Measurements from ENCODE around the gene SLC8A2. TPM values are rescaled to one million over a fixed set of nuclear protein-coding genes. Genes with fewer than 3 reads are reported as not detected.

SLC8A2 gene
- total and polyA plus RNA-seq, 2 experiments from 2014 or later, result 0.86 to 10.0 TPM

DNA sequence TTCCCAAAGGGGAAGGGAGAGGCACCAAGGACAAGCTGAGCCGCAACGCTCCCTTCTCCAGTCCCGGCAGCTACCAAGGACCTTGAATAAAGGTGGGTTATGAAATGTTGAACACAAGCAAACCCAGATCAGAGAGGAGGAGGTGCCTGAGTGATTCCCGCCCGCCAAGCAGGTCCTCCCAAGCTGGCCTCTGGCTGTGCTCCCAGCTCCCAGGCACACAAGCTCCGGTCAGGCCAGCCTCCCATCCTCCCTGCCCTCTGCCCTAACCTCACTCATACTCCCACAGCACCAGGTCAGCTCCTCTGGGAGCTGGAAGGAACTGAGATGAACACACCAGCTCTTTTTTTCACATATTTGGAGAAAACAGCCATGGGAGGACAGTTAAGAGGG, 39.4 kb upstream of the SLC8A2 start (continued):
- TF ChIP-seq, protein P1, sequence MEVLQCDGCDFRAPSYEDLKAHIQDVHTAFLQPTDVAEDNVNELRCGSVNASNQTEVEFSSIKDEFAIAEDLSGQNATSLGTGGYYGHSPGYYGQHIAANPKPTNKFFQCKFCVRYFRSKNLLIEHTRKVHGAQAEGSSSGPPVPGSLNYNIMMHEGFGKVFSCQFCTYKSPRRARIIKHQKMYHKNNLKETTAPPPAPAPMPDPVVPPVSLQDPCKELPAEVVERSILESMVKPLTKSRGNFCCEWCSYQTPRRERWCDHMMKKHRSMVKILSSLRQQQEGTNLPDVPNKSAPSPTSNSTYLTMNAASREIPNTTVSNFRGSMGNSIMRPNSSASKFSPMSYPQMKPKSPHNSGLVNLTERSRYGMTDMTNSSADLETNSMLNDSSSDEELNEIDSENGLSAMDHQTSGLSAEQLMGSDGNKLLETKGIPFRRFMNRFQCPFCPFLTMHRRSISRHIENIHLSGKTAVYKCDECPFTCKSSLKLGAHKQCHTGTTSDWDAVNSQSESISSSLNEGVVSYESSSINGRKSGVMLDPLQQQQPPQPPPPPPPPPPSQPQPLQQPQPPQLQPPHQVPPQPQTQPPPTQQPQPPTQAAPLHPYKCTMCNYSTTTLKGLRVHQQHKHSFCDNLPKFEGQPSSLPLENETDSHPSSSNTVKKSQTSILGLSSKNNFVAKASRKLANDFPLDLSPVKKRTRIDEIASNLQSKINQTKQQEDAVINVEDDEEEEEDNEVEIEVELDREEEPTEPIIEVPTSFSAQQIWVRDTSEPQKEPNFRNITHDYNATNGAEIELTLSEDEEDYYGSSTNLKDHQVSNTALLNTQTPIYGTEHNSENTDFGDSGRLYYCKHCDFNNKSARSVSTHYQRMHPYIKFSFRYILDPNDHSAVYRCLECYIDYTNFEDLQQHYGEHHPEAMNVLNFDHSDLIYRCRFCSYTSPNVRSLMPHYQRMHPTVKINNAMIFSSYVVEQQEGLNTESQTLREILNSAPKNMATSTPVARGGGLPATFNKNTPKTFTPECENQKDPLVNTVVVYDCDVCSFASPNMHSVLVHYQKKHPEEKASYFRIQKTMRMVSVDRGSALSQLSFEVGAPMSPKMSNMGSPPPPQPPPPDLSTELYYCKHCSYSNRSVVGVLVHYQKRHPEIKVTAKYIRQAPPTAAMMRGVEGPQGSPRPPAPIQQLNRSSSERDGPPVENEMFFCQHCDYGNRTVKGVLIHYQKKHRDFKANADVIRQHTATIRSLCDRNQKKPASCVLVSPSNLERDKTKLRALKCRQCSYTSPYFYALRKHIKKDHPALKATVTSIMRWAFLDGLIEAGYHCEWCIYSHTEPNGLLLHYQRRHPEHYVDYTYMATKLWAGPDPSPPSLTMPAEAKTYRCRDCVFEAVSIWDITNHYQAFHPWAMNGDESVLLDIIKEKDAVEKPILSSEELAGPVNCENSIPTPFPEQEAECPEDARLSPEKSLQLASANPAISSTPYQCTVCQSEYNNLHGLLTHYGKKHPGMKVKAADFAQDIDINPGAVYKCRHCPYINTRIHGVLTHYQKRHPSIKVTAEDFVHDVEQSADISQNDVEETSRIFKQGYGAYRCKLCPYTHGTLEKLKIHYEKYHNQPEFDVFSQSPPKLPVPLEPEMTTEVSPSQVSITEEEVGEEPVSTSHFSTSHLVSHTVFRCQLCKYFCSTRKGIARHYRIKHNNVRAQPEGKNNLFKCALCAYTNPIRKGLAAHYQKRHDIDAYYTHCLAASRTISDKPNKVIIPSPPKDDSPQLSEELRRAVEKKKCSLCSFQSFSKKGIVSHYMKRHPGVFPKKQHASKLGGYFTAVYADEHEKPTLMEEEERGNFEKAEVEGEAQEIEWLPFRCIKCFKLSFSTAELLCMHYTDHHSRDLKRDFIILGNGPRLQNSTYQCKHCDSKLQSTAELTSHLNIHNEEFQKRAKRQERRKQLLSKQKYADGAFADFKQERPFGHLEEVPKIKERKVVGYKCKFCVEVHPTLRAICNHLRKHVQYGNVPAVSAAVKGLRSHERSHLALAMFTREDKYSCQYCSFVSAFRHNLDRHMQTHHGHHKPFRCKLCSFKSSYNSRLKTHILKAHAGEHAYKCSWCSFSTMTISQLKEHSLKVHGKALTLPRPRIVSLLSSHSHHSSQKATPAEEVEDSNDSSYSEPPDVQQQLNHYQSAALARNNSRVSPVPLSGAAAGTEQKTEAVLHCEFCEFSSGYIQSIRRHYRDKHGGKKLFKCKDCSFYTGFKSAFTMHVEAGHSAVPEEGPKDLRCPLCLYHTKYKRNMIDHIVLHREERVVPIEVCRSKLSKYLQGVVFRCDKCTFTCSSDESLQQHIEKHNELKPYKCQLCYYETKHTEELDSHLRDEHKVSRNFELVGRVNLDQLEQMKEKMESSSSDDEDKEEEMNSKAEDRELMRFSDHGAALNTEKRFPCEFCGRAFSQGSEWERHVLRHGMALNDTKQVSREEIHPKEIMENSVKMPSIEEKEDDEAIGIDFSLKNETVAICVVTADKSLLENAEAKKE (CRISPR knock-in tag; IDR thresholded peaks at IDR 0.05), result no peak
- TF ChIP-seq STAT1 (IDR thresholded peaks at IDR 0.05; ENCODE audit: unreplicated experiment), result no peak
- TF ChIP-seq NANOG (IDR thresholded peaks at IDR 0.05; ENCODE audit: borderline replicate concordance), result no peak
- TF ChIP-seq, protein P2, sequence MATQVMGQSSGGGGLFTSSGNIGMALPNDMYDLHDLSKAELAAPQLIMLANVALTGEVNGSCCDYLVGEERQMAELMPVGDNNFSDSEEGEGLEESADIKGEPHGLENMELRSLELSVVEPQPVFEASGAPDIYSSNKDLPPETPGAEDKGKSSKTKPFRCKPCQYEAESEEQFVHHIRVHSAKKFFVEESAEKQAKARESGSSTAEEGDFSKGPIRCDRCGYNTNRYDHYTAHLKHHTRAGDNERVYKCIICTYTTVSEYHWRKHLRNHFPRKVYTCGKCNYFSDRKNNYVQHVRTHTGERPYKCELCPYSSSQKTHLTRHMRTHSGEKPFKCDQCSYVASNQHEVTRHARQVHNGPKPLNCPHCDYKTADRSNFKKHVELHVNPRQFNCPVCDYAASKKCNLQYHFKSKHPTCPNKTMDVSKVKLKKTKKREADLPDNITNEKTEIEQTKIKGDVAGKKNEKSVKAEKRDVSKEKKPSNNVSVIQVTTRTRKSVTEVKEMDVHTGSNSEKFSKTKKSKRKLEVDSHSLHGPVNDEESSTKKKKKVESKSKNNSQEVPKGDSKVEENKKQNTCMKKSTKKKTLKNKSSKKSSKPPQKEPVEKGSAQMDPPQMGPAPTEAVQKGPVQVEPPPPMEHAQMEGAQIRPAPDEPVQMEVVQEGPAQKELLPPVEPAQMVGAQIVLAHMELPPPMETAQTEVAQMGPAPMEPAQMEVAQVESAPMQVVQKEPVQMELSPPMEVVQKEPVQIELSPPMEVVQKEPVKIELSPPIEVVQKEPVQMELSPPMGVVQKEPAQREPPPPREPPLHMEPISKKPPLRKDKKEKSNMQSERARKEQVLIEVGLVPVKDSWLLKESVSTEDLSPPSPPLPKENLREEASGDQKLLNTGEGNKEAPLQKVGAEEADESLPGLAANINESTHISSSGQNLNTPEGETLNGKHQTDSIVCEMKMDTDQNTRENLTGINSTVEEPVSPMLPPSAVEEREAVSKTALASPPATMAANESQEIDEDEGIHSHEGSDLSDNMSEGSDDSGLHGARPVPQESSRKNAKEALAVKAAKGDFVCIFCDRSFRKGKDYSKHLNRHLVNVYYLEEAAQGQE (IDR thresholded peaks at IDR 0.05; ENCODE audit: unreplicated experiment), result no peak
- no peak for TF ChIP-seq ZNF331 (CRISPR knock-in tag; IDR thresholded peaks at IDR 0.05; ENCODE audit: low read depth)
- TF ChIP-seq, protein P3, sequence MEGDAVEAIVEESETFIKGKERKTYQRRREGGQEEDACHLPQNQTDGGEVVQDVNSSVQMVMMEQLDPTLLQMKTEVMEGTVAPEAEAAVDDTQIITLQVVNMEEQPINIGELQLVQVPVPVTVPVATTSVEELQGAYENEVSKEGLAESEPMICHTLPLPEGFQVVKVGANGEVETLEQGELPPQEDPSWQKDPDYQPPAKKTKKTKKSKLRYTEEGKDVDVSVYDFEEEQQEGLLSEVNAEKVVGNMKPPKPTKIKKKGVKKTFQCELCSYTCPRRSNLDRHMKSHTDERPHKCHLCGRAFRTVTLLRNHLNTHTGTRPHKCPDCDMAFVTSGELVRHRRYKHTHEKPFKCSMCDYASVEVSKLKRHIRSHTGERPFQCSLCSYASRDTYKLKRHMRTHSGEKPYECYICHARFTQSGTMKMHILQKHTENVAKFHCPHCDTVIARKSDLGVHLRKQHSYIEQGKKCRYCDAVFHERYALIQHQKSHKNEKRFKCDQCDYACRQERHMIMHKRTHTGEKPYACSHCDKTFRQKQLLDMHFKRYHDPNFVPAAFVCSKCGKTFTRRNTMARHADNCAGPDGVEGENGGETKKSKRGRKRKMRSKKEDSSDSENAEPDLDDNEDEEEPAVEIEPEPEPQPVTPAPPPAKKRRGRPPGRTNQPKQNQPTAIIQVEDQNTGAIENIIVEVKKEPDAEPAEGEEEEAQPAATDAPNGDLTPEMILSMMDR (conservative IDR thresholded peaks at IDR 0.05; ENCODE audit: low read depth in 2 of 2), result no peak
- no peak for TF ChIP-seq CREB1 (CRISPR knock-in tag; IDR thresholded peaks at IDR 0.05; ENCODE audit: low read depth)
- no peak for TF ChIP-seq EZH2 (IDR thresholded peaks at IDR 0.05; ENCODE audit: low read depth, unreplicated experiment)
